Measurements from ENCODE around the gene TMEM242. TPM values are rescaled to one million over a fixed set of nuclear protein-coding genes. Genes with fewer than 3 reads are reported as not detected.

The TMEM242 gene
- total and polyA plus RNA-seq, 2 of the 8 experiments (the other 6 are each of a cell fraction or from before 2014, with no cell fraction given) = 2.4 to 9.0 TPM

GRCh38 chr6:157246048-157246630 lies 77.2 kb downstream of the TMEM242 start:
- no peak overlapping the region for H2AFZ ChIP-seq (ENCODE audit: low read length)
- TF ChIP-seq TAF1 (IDR thresholded peaks at IDR 0.05; ENCODE audit: low read depth, low read length) (no peak), SIN3A (conservative IDR thresholded peaks at IDR 0.05 in 1 of 2, IDR thresholded peaks at IDR 0.05 in 1 of 2; ENCODE audit: low read depth in 1 of 2, low read length in 2 of 2) (no peak), KDM1A (IDR thresholded peaks at IDR 0.05; ENCODE audit: borderline replicate concordance, low read length) (no peak), TAF7 (optimal IDR thresholded peaks at IDR 0.05; ENCODE audit: borderline replicate concordance, low read depth, low read length) (no peak), JUND (IDR thresholded peaks at IDR 0.05; ENCODE audit: low read length) (no peak), SIX5 (IDR thresholded peaks at IDR 0.05; ENCODE audit: low read depth, low read length) (no peak), EGR1 (IDR thresholded peaks at IDR 0.05; ENCODE audit: borderline replicate concordance, low read depth, low read length) (no peak), POU5F1 (IDR thresholded peaks at IDR 0.05; ENCODE audit: low read depth, low read length) (no peak), SRF (IDR thresholded peaks at IDR 0.05; ENCODE audit: low read depth, low read length) (no peak), CBX5 (IDR thresholded peaks at IDR 0.05; ENCODE audit: low read depth, low read length) (no peak), CEBPB (IDR thresholded peaks at IDR 0.05; ENCODE audit: low read depth, low read length) (no peak), PHF8 (conservative IDR thresholded peaks at IDR 0.05; ENCODE audit: low read depth, low read length) (no peak), KDM4A (IDR thresholded peaks at IDR 0.05; ENCODE audit: low read depth, low read length, severe bottlenecking) (no peak), SIRT6 (IDR thresholded peaks at IDR 0.05; ENCODE audit: low read length) (no peak)

More at GRCh38 chr6:157246048-157246630, 77.2 kb downstream of the TMEM242 start:
- H3K9ac ChIP-seq (replicated peaks in 1 of 4; ENCODE audit: extremely low read depth in 1 of 4, low read depth in 3 of 4, low read length in 3 of 4) = no peak overlapping the region
- H3K36me3 ChIP-seq (ENCODE audit: control insufficient read depth in 2 of 4, insufficient read depth in 4 of 4, low read length in 3 of 4) = no peaks in the 10 kb centered on the region
- no peak for FAIRE-seq
- no peaks in the 10 kb centered on the region for H4K20me1 ChIP-seq (replicated peaks in 1 of 2; ENCODE audit: control insufficient read depth in 1 of 2, insufficient read depth in 2 of 2, low read length in 2 of 2)
- no peak overlapping the region for H3K4me2 ChIP-seq (ENCODE audit: insufficient read depth in 1 of 2, low read depth in 2 of 2, low read length in 2 of 2)
- no peak overlapping the region for H2BK5ac ChIP-seq (ENCODE audit: low read depth, low read length)
- H3K4ac ChIP-seq (replicated peaks; ENCODE audit: insufficient read length, low read depth, low read length) = no peak overlapping the region
- no peak overlapping the region for H3K14ac ChIP-seq (ENCODE audit: insufficient read length)
- no peaks in the 10 kb centered on the region for H3K27me3 ChIP-seq (replicated peaks in 1 of 4; ENCODE audit: control insufficient read depth in 3 of 4, extremely low read depth in 1 of 4, insufficient read depth in 3 of 4, low read length in 3 of 4)
- ChIA-PET POLR2A (ENCODE audit: partially characterized antibody) (interaction anchor here (1.1 kb wide), 1 partner anchor 10 kb away, joined by 3 read pairs; no protein-coding TSS in a partner anchor), CTCF (ENCODE audit: partially characterized antibody) (interaction anchor here (1.0 to 1.7 kb wide), 6 partner anchors 9 to 18 kb away, joined by 3 to 4 read pairs (median 3); no protein-coding TSS in a partner anchor)
- no peak overlapping the region for H3K23ac ChIP-seq (ENCODE audit: insufficient read length)
- H2BK120ac ChIP-seq (replicated peaks; ENCODE audit: low read depth, low read length) = no peak overlapping the region
- H3K27ac ChIP-seq (ENCODE audit: low read depth, low read length) = no peak overlapping the region
- no peak overlapping the region for H3K18ac ChIP-seq (ENCODE audit: extremely low read depth, low read length)
- H3K56ac ChIP-seq (replicated peaks; ENCODE audit: insufficient read length, low read depth, low read length) = no peak overlapping the region
- H2BK15ac ChIP-seq (ENCODE audit: low read length) = no peak overlapping the region
- no peak for DNase-seq (ENCODE audit: low read depth in 1 of 2, low spot score in 2 of 2)
- no peak overlapping the region for H3K4me3 ChIP-seq (ENCODE audit: extremely low read depth in 1 of 4, insufficient read depth in 2 of 4, low read depth in 3 of 4, low read length in 4 of 4)
- H3K79me1 ChIP-seq (ENCODE audit: low read depth, low read length) = no peaks in the 10 kb centered on the region
- no peaks in the 10 kb centered on the region for H3K23me2 ChIP-seq (ENCODE audit: low read depth, low read length)
- no peak overlapping the region for H4K5ac ChIP-seq (ENCODE audit: insufficient read length, low read depth, low read length)
- no peak overlapping the region for H4K91ac ChIP-seq (replicated peaks; ENCODE audit: insufficient read length, low read length)
- 0 out of 7 replicates have a peak, but pooled peaks cover 0 to 2% (median 0%) of the 10 kb centered on the region in 4 experiments for H3K4me1 ChIP-seq (replicated peaks in 1 of 4; ENCODE audit: control insufficient read depth in 3 of 4, insufficient read depth in 4 of 4, low read length in 3 of 4)
- H4K8ac ChIP-seq (ENCODE audit: extremely low read depth, insufficient read depth, low read length) = no peak overlapping the region
- no peak overlapping the region for H2BK20ac ChIP-seq (ENCODE audit: low read length)
- no peak overlapping the region for H2AK5ac ChIP-seq (ENCODE audit: low read depth, low read length)
- no peak overlapping the region for H2BK12ac ChIP-seq (ENCODE audit: low read depth, low read length)
- peaks cover 0 to 2% of the 10 kb centered on the region in 2 experiments; a peak in 2 of 4 replicates for H3K9me3 ChIP-seq (ENCODE audit: insufficient read depth in 2 of 2, low read depth in 1 of 2, low read length in 1 of 2)
- H3K79me2 ChIP-seq (ENCODE audit: control insufficient read depth in 1 of 2, insufficient read depth in 2 of 2, low read length in 2 of 2) = no peaks in the 10 kb centered on the region
- 90% methylated on average over 20 of the region's 21 CpGs; no CpG with 5 or more reads in 1 of the 2 experiments for WGBS, 2 experiments (ENCODE audit: extremely low coverage in 1 of 2, insufficient coverage in 1 of 2, insufficient read length in 1 of 2, insufficient replicate concordance in 2 of 2, low coverage in 1 of 2, low lambda C conversion rate in 2 of 2, missing lambda C conversion rate in 1 of 2)

All from H1 (cell line).